GM19438 (cell line): ENCODE data around the gene ARHGAP44.

ENCODE experiments used
- ATAC-seq: cut with Tn5 transposase; IDR thresholded peaks from one replicate; pipeline ENCODE4 v1.9.1; 2021; ENCODE audit warnings: low read depth; ENCODE audit not compliant: unreplicated experiment

The ARHGAP44 gene

DNA sequence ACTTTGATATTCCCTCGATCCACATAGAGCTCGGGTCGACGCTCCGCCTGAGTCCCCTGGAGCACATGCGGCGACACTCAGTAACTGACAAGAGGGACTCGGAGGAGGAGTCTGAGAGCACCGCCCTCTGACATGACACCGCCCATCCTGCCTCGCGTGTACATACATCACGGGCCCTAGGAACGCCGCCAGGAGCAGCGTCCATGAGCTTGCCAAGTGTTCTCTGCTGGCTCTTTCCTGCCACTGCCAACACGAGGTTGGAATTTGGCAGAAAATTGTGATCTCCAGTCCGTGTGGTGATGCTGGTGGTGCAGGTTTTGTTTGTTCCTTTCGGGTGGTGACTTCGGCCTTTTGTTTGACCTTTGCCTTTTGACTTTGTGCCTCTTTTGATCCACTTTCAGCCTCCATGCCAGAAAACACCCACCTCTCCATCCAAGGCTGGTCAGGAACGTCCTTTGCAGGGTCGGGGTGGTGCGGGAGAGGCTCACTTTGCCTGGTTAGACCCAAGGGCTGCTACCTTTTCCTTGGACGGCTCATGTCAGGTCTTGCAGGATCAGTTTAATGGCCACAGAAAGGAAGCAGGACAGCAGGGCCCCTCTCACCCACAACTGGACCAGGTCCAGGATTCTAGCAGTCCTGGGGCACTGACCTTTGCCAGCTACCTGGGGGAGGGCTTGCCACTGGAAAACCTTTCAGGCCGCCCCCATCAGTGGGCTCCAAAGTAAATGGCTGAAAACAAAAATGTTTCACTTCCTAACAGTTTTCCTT is 200.9 kb downstream of the ARHGAP44 start:
- ATAC-seq = no peak

DNA sequence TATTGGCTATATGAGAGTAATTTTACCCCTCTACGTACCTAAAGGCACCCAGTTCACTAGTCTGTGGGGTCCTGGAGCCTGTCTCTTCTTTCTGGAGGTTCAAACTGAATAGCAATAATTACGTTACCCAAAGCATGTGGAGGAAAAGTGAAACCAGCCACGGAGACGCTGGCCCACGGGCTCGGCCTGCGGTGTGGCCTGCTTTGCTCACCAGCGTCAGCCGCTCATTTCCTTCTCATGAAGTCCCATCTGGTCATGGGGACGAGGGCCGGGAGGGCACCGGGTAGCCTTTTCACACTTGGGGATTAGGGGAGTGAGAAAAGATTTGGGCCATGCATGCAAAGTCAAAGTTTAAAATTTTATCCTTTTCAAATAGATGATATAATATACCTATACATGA is 201.6 kb downstream of the ARHGAP44 start:
- no peak for ATAC-seq

DNA sequence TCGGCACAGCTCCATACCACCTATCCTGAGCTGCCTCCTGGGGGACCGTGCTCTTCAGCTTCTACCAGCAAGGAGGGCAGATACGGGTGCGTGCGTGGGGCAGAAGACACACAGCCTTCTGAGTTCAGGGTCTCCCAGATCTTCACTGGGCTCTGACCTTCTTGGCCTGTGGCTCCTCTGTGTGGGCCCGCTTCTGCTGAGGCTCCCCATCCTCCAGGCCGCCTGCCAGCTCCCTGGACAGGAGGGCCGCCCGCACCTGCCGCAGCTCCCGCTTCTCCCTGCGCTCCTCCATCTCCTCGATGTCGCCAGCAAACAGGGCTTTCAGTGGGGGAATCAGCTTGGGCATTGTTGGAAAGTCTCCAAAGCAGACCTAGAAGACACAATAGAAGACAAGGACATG is 203.4 kb downstream of the ARHGAP44 start:
- ATAC-seq = no peak

DNA sequence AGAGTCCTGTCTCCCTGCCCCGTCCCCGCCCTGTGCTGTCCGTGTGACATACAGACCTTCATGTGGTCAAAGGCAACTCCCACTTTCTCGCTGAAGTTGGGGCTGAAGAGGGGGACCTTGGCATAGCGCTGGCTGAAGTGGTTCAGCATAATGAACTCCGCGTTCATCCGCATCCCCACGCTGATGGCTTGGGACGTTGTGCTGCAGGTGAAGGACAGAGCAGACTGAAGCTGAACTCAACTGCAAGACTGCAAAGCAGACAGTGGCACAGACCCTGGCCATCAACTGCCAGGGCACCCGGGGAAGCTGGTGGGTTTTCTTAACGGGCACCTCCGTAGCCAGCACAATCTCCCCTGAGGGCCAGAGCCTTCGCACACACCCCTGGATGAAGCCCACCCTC is 204.3 kb downstream of the ARHGAP44 start:
- no peak for ATAC-seq

DNA sequence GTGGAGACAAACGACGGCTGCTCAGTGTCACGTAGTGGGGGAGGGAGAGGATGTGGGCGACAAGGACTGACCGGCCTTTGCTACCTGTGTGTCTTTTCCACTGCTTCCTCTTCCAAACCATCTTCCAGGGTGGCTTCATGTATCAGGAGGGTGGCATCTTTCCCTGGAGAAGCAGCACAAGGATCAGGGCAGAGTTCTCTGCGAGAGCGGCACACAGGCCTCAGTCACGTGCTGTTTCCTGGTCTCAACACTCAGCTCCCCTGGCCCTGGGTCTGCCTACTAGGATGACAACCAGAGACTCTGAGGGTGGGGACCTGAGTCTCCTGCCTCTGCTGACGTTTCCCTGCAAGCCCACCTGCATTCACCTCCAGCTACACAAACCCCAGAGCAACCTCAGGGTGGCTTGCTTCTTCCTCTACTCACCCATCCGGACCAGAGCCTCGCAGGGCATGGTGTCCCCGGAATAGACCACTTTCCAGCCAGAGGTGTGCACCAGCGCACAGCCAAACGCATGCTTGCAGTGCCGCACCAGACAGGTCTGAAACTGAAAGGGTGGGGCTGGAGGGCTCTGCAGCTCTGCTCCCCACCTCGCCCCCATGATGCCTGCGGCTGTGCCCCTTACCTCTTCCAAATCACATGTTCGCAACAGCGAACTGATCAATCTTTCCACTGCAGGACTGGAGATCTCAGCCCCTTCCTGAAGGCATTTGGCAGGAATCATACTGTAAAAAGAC is 205.2 kb downstream of the ARHGAP44 start:
- no peak for ATAC-seq

DNA sequence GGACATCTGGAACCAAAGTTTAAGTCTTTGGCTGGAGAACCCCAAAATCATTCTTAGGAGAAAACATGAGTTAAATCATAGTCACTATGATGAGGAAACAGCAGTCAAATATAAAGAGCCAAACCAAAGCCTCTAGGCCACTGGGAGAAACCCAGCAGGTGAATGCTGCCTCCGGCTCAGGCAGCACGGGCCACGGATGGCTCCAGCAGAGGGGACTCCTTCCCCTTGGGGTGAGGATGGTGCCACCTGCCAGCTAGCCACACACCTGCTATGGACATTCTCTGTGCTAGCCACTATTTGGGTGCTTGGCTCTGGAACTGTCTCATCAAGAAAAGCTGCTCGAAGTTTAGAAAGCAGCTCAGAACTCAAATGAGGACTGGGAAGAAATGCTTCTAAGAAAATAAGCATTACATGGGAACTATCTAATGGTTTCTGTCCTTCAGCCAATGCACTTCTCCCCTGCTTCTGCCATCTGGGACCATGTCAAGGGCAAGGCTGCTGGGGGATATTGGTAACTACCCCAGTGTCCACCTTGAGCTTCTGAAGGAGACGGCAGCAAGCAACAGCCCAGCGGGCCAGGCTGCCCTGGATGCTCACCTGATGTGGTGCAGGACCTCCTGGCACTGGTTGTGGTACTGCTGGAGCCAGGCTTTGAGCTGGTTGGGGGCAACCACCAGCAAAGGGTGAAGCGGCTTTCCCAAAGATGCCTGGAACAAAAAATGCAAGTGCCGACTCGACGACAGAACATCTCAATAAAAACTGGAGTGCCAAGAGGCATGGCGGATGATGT is 206.0 kb downstream of the ARHGAP44 start:
- ATAC-seq = no peak

DNA sequence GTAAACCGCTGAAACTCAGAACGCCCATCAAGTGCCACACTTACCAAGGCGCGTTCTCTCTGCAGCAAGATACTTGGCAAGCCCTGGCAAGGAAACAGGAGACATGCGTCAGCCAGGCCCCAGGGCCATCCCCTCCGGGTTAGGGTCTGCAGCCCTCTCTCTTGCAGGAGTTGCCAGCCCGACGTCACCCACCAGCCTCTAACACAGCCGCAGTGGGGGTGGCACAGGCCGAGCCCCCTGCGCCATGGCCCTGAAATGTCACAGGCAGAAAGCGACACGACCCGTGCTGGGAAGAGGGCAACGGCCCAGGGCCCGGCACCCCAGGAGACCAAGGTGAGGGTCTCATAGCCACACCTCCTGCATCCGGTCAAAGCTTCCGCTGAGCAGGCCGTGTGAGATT is 206.6 kb downstream of the ARHGAP44 start:
- ATAC-seq = no peak

DNA sequence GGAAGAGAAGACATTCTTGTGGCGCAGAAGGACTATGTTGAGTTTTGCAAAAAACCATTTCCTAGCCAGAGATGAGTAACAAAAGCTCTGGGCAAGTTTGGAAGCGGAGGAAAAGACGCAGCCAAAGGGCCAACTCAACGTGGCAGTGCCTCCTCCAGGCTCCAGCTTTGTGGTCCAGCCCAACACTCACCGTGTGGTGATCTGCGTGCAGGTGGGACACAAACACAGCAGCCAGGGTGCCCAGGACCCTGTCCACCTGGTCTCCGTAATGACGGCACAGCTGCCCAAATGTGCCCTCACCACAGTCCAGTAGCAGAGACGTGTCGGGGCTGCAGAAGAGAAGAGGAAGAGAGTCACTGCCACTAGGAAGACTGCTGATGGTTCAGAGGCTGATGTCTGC is 207.1 kb downstream of the ARHGAP44 start:
- ATAC-seq = no peak

DNA sequence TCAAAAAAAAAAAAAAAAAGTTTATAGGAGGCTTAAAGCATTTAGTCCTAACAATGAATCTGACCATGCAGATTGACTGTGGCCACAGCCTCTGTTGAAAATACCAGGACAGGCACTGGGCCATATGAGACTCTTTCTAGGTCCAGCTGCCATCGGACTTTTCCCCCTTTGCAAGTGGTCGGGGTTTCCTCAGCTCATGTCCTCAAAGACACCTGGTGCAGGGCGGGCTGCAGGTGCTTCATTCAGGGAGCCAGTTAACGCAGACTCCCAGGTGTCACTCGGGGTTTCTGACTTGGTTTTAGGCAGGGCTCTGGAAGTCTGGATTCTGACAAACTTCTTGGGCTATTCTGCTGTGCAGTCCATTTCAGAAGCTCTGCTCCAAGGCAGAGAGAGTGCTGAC is 207.6 kb downstream of the ARHGAP44 start:
- no peak for ATAC-seq

DNA sequence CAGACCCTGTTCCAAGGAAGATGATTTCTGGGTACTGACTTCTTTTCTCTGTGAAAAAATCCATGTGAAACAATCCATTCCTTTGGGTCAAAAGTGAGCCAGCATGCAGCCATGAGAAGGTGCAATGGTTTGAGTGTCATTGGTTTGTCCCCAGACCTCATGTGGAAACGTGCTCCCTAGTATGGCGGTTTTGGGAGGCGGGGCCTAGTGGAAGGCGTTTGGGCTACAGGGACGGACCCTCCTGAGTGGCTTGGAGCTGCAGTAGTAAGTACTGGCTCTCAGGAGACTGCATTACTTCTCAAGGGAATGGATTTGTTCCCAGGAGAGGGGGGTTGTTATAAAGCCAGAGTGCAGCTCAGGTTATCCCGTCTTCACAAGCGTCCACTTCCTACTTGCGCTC is 209.2 kb downstream of the ARHGAP44 start:
- ATAC-seq = no peak

DNA sequence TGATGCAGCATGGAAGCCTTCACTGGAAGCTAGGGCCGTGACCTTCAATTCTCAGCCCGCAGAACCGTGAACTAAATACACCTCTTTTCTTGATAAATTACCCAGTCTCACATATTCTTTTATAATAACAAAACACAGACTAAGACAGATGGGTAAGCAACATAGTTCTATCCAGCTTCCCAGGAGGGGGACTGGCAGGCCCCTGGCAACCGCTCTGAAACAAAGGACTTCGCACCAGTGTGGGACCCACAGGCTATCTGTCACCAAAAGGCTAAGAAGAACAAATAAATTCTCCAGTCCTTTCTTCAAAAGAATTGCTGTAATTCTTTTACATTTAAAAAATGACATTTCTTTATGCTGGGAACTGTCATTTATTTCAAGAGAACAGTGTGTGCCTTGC is 209.6 kb downstream of the ARHGAP44 start:
- ATAC-seq = no peak

DNA sequence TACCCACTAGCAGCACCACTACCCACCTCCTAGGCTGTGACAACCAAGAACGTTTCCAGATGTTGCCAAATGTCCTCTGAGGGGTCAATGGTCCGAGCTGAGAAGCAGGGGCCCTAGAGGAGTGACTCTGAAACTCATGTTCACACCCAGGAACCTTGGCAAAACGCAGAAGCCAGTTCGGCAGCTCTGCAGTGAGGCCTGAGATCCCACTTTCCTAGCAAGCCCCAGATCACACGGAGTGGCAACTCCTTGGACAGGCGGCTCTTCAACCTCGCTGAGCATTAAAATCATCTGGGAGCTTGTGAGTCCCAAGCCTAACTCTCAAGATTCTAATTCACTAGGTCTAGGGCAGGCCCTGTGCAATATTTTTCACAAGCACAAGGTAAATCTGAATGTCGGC is 211.3 kb downstream of the ARHGAP44 start:
- no peak for ATAC-seq

DNA sequence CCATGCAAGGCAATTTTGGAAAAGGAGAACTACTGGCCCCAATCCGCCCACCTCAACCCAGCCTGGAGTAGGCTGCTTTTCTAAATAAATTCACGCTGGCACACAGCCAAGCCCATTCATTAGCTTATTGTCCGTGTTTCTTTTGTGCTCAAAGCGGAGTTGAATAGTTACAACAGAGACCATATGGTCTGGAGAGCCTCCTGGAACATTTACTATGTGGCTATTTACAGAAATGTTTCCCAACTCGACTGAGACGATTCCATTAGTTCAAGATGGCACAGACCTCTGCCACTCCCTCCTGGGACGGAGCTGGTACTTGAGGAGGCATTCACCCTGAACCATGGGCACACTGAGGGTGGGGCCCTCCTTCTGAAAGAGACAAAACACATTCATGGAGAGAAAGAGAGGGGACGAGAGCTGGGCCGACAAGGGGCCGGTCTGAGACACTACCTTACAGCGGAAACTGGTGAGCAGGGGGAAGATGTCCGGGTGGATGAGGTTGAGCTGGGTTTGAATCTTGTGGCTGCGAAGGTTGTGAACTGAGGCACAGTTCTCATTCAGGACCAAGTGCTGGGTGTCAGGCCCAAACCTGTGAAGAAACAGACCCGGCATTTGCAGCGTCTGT is 212.8 kb downstream of the ARHGAP44 start:
- ATAC-seq = no peak

DNA sequence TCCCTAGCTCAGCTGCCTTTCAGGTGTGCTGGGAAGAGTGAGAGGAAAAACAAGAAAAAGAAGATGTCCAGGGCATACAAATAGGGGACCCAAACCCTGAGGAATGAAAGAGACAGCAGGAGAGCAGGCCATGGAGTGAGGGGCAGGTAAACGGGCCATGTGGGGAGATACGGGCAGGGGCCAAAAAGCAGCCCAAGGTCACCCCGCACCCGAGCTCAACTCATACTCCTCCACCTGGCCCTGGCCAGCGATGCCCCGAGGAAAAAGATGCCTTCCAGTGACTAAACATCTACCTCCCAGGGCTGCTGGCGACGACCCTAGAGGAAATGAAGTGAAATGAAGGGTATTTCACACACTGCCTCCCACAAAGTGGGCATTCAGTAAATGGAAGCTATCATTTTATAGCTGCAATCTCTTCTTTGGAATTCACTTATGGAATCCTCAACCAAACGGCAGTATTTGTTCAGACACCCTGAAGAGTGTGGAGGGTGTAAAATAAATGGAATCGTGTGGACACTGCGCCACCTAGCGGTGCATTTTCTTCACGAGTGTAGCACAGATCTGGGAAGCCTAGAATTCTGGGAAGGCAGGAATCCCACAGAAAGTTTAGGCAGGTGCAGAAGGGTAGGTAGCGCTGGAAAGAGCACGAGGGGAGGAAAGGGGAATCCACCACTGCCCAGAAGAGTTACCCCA is 213.6 kb downstream of the ARHGAP44 start:
- ATAC-seq = no peak

DNA sequence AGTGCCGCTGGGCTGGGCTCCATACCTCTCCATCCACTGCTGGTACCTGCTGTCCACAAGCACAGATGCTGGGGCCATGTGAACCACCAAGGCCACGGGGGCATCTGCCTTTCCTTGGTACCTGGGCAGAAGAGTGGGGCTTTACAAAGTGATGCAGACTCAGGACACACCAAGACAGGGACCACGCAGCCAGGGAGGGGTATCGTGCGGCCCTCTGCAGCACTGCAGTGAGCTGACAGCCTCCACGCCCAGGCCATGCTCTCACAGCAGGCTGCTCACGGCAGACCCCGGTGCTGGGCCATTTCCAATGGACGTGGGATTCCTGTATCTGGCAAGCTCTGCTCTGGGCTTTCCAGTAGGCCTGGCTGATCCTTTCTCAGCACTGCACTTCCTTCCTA is 214.2 kb downstream of the ARHGAP44 start:
- no peak for ATAC-seq

DNA sequence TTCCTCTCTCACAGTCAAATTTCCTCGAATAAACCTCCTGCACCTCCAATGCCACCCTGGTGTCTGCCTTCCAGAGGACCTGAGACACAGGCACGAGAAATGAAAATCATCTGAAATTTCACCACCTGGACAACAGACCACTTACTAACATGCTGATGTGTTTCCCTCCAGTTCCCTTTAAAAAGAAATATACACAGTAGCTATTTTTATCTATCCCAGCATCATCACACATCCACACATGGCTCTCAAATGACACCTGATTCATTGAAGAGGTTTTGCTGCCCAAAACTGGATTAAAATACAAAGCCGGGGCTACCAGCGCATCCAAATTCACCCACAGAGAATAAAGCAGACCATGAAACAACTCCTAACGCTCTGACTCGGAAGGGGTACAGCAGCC is 214.6 kb downstream of the ARHGAP44 start:
- no peak for ATAC-seq

DNA sequence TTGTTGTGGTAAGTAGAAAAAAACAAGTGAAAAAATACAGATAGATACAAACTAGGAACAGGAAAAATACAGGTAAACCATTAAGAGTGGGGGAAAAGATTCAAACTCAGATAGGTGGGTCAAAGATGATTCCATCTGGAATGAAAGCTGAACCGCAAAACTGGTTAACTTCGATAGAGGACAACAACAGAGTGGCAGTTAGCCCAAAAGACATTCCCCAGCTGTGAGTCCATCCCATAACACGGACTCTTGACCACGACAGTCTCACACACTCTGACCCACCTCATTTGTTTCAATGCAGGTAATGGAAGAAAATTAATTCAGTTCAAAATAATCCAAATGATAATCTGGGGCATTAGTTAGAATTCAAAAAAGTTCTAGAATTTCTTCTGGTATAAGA is 215.0 kb downstream of the ARHGAP44 start:
- no peak for ATAC-seq

DNA sequence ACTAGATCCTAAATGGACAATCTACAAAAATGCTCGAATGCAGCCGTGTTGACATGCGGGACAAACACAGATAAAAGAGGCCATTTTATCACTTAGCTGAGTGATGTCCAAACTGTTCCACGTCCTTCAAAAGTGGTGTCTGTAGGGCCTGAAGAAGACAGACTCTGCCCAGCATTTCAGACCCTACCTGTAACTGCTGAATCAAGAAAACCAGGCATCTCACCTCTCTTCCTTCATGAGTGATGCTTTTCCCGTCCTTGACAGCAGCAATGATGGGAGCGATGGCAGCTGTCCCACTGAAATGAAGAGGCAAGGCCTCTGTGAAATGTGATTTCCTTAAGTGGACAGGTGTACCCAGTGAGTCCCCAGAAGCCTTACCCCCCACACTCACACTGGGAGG is 216.2 kb downstream of the ARHGAP44 start:
- ATAC-seq = no peak

DNA sequence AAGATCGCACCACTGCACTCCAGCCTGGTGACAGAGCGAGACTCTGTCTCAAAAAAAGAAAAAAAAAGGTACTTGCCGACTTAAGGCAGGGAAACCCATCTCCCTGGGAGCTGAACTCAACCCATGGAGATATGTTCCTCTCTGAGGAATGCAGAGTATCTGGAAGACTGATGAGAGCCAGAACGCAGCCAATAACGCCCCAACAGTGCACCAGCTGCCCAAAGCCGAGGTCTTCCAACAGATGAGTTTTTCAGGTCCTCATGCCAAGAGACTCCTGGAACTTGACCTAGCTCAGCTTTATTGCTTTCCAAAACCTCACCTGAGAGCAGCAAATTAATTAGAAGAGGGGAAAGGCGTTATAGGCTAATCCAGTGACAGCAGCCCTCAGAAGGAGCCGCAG is 219.2 kb downstream of the ARHGAP44 start:
- no peak for ATAC-seq

DNA sequence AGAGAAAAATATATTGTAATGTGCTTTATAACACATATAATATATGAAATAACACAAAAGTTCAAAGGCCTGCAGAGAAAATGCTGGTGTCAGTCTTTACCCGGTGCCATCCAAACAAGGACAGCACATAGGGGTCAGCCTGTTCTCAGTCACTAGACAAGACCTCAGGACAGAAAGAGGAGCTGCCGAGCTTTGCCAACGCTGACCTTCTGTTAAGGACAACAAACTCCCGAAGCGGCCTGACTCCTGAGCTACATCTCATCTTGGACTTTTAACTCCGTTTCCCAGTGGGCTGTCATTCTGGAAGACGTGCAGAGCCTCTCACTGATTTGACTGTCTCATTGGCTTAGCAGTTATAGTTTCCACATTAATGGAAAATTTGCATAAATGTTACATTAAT is 221.7 kb downstream of the ARHGAP44 start:
- ATAC-seq = no peak
